Stomach smooth muscle (tissue), 2 donors: Measurements from ENCODE around the gene GALK2.
"Not testable (repeated sequence)": the region's sequence is repeated elsewhere in the genome, so short reads cannot be mapped to it uniquely, and the experiment has no call there.

Experiments
- H3K27ac ChIP-seq: one replicate; pipeline ENCODE4 v1.7.0; 2013; ENCODE audit warnings: mild to moderate bottlenecking, low read length, inconsistent platforms
- H3K27me3 ChIP-seq, 2 donors: one replicate each; pipeline ENCODE4 v1.7.0; 2013; ENCODE audit warnings: low read length in 2 of 2; ENCODE audit not compliant: insufficient read depth in 2 of 2, control insufficient read depth in 1 of 2
- H3K36me3 ChIP-seq, 2 donors: one replicate each; pipeline ENCODE4 v1.7.0; 2013; ENCODE audit warnings: low read length in 2 of 2; ENCODE audit not compliant: control insufficient read depth in 2 of 2, insufficient read depth in 2 of 2
- H3K4me1 ChIP-seq: one replicate; pipeline ENCODE4 v1.7.0; 2013; ENCODE audit warnings: low read length; ENCODE audit not compliant: control insufficient read depth, insufficient read depth
- H3K4me3 ChIP-seq, 2 donors: one replicate each; pipeline ENCODE4 v1.7.0; 2013; ENCODE audit warnings: low read length in 2 of 2
- H3K9ac ChIP-seq, 2 donors: one replicate each; pipeline ENCODE4 v1.7.0; 2013; ENCODE audit warnings: low read length in 2 of 2, mild to moderate bottlenecking in 1 of 2
- H3K9me3 ChIP-seq, 2 donors: one replicate each; pipeline ENCODE4 v1.7.0; 2013; ENCODE audit warnings: low read length in 2 of 2; ENCODE audit not compliant: control insufficient read depth in 2 of 2
- donor health status: healthy.
- donor health status: Pancreatic carcinoma.

GALK2 gene

GRCh38 chr15:49164865-49165264 lies 5.2 kb upstream of the GALK2 start:
- Histone ChIP-seq H3K27ac (no peak overlapping the region), H3K36me3 (peaks cover 0 to 5% of the 10 kb centered on the region in 2 donors), H3K27me3 (no peaks in the 10 kb centered on the region), H3K9me3 (no peaks in the 10 kb centered on the region), H3K4me1 (peaks cover 2% of the 10 kb centered on the region), H3K9ac (no peak overlapping the region), H3K4me3 (no peak overlapping the region)

GRCh38 chr15:49168016-49168415 lies 2.0 kb upstream of the GALK2 start:
- H3K36me3 ChIP-seq = no peaks in the 10 kb centered on the region
- no peaks in the 10 kb centered on the region for H3K9me3 ChIP-seq
- no peak overlapping the region for H3K9ac ChIP-seq
- no peak overlapping the region for H3K27ac ChIP-seq
- H3K27me3 ChIP-seq = no peaks in the 10 kb centered on the region
- no peak overlapping the region for H3K4me3 ChIP-seq
- H3K4me1 ChIP-seq = peaks cover 4% of the 10 kb centered on the region

- no peak overlapping the region for H3K9ac ChIP-seq
- H3K4me3 ChIP-seq = no peak overlapping the region
- H3K27ac ChIP-seq = no peak overlapping the region
- peaks cover 4% of the 10 kb centered on the region for H3K4me1 ChIP-seq
- no peaks in the 10 kb centered on the region for H3K36me3 ChIP-seq
- no peaks in the 10 kb centered on the region for H3K27me3 ChIP-seq
- no peaks in the 10 kb centered on the region for H3K9me3 ChIP-seq
Observed at GRCh38 chr15:49171790-49172189, 1.7 kb downstream of the GALK2 start.

DNA sequence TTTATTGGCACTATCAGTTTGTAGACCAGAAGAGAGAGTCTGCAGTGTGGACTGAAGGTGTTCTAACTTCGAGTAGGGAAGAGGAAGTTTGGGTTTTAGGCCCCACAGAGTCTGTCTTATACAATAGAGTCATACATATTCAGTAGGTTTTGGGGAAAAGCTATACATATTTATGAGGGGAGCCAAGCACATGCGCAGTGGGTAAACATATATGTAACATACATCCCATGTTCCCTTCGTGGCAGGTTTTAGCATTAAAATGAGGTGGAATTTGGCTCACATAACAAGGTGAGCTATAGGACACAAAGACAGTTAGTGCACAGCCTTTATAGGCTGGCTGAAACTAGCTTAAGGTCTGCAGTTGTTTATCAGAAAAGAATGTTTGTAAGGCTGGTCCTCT lies 4.9 kb downstream of the GALK2 start:
- Histone ChIP-seq H3K27ac (no peak overlapping the region), H3K9me3 (no peaks in the 10 kb centered on the region), H3K27me3 (no peaks in the 10 kb centered on the region), H3K9ac (no peak overlapping the region), H3K36me3 (no peaks in the 10 kb centered on the region), H3K4me1 (peaks cover 2% of the 10 kb centered on the region), H3K4me3 (no peak overlapping the region)

DNA sequence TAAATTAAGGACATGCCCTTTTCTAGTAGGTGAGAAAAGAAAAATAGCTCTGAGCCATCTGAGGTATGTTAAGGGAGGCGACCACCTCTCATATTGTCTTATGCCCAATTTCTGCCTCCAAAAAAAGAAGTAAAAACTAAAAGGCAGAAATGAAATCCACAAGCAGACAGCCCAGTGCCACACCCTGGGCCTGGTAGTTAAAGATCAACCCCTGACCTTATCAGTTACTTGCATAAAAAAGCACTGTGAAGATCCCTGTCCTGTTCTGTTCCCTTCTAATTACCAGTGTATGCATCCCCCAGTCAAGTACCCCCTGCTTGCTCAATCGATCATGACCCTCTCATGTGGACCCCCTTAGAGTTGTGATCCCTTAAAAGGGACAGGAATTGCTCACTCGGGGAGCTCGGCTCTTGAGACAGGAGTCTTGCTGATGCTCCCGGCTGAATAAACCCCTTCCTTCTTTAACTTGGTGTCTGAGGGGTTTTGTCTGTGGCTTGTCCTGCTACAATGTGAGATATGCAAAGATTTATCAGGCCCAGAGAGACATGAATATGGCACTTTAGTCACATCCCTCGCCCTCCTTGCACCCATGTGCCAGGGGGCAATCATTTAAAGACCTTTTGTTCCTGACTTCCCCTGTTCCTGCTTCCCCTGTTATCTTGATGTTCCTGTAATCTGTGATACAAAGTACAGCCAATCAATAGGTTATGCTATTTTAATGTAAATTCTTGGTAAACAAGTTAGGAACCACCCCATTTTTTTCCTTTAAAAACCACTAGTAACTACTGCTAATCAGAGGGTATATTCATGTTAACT lies 5.7 kb downstream of the GALK2 start:
- H3K27me3 ChIP-seq, H3K9ac ChIP-seq, H3K36me3 ChIP-seq, H3K4me3 ChIP-seq, H3K9me3 ChIP-seq, H3K27ac ChIP-seq, H3K4me1 ChIP-seq: not testable (repeated sequence)

- H3K4me1 ChIP-seq = no peaks in the 10 kb centered on the region
- no peak overlapping the region for H3K4me3 ChIP-seq
- H3K36me3 ChIP-seq = no peaks in the 10 kb centered on the region
- no peak overlapping the region for H3K27ac ChIP-seq
- H3K27me3 ChIP-seq = no peaks in the 10 kb centered on the region
- H3K9me3 ChIP-seq = no peaks in the 10 kb centered on the region
- no peak overlapping the region for H3K9ac ChIP-seq
Observed at GRCh38 chr15:49178497-49178896, 8.4 kb downstream of the GALK2 start.

DNA sequence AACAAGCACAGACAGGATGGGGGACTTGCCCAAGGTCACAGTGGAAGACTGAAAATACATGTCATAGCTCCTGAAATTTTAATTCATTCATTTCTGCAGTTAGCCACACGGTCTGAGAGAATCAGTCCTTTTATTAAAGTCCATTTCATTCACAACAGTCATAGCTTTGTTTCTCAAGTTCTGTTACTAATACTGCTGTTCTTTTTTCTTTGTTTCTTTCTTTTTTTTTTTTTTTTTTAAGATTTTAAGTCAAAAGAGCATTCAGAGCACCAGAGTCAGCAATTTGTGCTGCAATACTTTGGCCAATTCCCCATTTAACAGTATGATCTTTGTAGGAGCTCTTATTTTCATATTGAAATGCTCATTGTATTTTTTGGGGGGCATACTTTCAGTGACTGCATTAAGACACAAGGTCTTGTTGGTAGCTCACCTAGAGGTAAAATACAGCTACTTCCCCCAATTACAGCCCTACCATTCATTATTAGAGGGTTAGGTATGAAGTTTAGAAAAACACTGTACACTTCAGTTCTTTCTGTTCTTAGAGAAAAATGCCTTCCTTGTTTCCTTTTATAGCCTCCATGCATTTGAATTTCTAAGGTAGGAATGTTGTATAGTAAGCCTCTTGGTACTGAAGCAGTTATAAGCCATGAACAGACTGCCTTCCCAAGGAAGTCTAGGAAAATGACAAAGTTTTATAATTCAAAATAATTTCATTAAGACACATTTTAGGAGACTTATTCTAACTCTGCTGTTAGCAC lies 9.6 kb downstream of the GALK2 start:
- H3K27me3 ChIP-seq = no peaks in the 10 kb centered on the region
- H3K9me3 ChIP-seq = no peaks in the 10 kb centered on the region
- no peaks in the 10 kb centered on the region for H3K36me3 ChIP-seq
- no peaks in the 10 kb centered on the region for H3K4me1 ChIP-seq
- no peak overlapping the region for H3K4me3 ChIP-seq
- no peak overlapping the region for H3K9ac ChIP-seq
- no peak overlapping the region for H3K27ac ChIP-seq

DNA sequence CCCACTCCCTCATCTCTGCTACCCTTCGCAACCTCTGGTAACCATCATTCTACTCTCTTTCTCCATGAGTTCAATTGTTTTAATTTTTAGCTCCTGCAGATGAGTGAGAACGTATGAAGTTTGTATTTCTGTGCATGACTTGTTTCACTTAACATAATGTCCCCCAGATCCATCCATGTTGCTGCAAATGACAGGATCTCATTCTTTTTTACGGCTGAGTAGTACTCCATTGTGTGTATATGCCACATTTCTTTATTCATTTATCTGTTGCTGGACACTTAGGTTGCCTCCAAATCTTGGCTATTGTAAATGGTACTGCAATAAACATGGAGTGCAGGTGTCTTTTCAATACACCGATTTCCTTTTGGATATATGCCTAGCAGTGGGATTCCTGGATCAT lies 12.1 kb downstream of the GALK2 start:
- H3K4me1 ChIP-seq = no peaks in the 10 kb centered on the region
- no peak overlapping the region for H3K9ac ChIP-seq
- H3K4me3 ChIP-seq = no peak overlapping the region
- H3K27me3 ChIP-seq = no peaks in the 10 kb centered on the region
- no peaks in the 10 kb centered on the region for H3K9me3 ChIP-seq
- no peak overlapping the region for H3K27ac ChIP-seq
- no peaks in the 10 kb centered on the region for H3K36me3 ChIP-seq

DNA sequence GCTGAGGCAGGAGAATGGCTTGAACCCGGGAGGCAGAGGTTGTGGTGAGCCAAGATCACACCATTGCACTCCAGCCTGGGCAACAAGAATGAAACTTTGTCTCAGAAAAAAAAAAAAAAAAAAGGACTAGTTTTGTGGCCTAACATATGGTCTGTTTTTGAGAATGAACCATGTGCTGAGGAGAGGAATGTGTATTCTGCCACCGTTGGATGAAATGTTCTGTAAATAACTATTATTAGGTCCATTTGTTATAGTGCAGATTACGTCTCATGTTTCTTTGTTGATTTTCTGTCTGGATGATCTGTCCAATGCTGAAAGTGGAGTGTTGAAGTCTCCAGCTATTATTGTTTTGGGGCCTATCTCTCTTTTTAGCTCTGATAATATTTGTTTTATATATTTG lies 13.7 kb downstream of the GALK2 start:
- not testable (repeated sequence) for H3K9ac ChIP-seq, H3K4me3 ChIP-seq, H3K27me3 ChIP-seq, H3K4me1 ChIP-seq, H3K9me3 ChIP-seq, H3K27ac ChIP-seq, H3K36me3 ChIP-seq

DNA sequence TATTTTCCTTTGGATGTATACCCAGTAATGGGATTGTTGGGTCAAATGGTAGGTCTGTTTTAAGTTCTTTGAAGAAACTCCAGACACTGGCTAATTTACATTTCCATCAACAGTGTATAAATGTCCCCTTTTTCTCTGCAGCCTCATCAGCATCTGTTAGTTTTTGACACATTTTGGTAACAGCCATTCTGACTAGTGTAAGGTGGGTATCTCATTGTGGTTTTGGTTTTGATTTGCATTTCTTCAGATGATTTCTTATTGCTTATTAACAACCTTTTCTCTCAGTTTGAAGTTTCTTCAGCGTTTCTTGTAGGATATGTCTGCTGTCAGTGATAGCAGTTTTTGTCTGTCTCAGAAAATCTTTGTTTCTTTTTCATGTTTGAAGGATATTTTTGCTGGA lies 15.4 kb downstream of the GALK2 start:
- Histone ChIP-seq H3K27ac (no peak overlapping the region), H3K4me1 (no peaks in the 10 kb centered on the region), H3K9me3 (no peaks in the 10 kb centered on the region), H3K9ac (no peak overlapping the region), H3K4me3 (no peak overlapping the region), H3K36me3 (no peaks in the 10 kb centered on the region), H3K27me3 (no peaks in the 10 kb centered on the region)
